ENCODE data around the gene CCL11. TPM values are rescaled to one million over a fixed set of nuclear protein-coding genes. Genes with fewer than 3 reads are reported as not detected.

Gene CCL11
- total and polyA plus RNA-seq, 4 donors: not detected

- TF ChIP-seq SP1 (IDR thresholded peaks at IDR 0.05) (no peak), GABPA (IDR thresholded peaks at IDR 0.05 in 1 of 2, conservative IDR thresholded peaks at IDR 0.05 in 1 of 2) (no peak), HNF4G (IDR thresholded peaks at IDR 0.05) (no peak), NR2F2 (IDR thresholded peaks at IDR 0.05) (no peak), RXRA (IDR thresholded peaks at IDR 0.05) (no peak), RAD21 (IDR thresholded peaks at IDR 0.05) (no peak), FOXA1 (IDR thresholded peaks at IDR 0.05) (no peak), FOXA2 (IDR thresholded peaks at IDR 0.05) (no peak), TAF1 (conservative IDR thresholded peaks at IDR 0.05) (no peak), JUND (IDR thresholded peaks at IDR 0.05) (no peak), YY1 (IDR thresholded peaks at IDR 0.05) (no peak), HNF4A (conservative IDR thresholded peaks at IDR 0.05) (no peak), EGR1 (IDR thresholded peaks at IDR 0.05; ENCODE audit: low read depth in 2 of 2) (no peak)
- TF ChIP-seq, protein P1, sequence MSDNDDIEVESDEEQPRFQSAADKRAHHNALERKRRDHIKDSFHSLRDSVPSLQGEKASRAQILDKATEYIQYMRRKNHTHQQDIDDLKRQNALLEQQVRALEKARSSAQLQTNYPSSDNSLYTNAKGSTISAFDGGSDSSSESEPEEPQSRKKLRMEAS (IDR thresholded peaks at IDR 0.05): no peak
- TF ChIP-seq, protein P2, sequence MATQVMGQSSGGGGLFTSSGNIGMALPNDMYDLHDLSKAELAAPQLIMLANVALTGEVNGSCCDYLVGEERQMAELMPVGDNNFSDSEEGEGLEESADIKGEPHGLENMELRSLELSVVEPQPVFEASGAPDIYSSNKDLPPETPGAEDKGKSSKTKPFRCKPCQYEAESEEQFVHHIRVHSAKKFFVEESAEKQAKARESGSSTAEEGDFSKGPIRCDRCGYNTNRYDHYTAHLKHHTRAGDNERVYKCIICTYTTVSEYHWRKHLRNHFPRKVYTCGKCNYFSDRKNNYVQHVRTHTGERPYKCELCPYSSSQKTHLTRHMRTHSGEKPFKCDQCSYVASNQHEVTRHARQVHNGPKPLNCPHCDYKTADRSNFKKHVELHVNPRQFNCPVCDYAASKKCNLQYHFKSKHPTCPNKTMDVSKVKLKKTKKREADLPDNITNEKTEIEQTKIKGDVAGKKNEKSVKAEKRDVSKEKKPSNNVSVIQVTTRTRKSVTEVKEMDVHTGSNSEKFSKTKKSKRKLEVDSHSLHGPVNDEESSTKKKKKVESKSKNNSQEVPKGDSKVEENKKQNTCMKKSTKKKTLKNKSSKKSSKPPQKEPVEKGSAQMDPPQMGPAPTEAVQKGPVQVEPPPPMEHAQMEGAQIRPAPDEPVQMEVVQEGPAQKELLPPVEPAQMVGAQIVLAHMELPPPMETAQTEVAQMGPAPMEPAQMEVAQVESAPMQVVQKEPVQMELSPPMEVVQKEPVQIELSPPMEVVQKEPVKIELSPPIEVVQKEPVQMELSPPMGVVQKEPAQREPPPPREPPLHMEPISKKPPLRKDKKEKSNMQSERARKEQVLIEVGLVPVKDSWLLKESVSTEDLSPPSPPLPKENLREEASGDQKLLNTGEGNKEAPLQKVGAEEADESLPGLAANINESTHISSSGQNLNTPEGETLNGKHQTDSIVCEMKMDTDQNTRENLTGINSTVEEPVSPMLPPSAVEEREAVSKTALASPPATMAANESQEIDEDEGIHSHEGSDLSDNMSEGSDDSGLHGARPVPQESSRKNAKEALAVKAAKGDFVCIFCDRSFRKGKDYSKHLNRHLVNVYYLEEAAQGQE (IDR thresholded peaks at IDR 0.05): no peak
- TF ChIP-seq, protein P3, sequence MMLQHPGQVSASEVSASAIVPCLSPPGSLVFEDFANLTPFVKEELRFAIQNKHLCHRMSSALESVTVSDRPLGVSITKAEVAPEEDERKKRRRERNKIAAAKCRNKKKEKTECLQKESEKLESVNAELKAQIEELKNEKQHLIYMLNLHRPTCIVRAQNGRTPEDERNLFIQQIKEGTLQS (IDR thresholded peaks at IDR 0.05): no peak
- TF ChIP-seq, protein P4, sequence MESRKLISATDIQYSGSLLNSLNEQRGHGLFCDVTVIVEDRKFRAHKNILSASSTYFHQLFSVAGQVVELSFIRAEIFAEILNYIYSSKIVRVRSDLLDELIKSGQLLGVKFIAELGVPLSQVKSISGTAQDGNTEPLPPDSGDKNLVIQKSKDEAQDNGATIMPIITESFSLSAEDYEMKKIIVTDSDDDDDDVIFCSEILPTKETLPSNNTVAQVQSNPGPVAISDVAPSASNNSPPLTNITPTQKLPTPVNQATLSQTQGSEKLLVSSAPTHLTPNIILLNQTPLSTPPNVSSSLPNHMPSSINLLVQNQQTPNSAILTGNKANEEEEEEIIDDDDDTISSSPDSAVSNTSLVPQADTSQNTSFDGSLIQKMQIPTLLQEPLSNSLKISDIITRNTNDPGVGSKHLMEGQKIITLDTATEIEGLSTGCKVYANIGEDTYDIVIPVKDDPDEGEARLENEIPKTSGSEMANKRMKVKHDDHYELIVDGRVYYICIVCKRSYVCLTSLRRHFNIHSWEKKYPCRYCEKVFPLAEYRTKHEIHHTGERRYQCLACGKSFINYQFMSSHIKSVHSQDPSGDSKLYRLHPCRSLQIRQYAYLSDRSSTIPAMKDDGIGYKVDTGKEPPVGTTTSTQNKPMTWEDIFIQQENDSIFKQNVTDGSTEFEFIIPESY (IDR thresholded peaks at IDR 0.05): no peak
- TF ChIP-seq, protein P5, sequence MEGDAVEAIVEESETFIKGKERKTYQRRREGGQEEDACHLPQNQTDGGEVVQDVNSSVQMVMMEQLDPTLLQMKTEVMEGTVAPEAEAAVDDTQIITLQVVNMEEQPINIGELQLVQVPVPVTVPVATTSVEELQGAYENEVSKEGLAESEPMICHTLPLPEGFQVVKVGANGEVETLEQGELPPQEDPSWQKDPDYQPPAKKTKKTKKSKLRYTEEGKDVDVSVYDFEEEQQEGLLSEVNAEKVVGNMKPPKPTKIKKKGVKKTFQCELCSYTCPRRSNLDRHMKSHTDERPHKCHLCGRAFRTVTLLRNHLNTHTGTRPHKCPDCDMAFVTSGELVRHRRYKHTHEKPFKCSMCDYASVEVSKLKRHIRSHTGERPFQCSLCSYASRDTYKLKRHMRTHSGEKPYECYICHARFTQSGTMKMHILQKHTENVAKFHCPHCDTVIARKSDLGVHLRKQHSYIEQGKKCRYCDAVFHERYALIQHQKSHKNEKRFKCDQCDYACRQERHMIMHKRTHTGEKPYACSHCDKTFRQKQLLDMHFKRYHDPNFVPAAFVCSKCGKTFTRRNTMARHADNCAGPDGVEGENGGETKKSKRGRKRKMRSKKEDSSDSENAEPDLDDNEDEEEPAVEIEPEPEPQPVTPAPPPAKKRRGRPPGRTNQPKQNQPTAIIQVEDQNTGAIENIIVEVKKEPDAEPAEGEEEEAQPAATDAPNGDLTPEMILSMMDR (IDR thresholded peaks at IDR 0.05; ENCODE audit: low read depth, low read length, missing input control): no peak
- Histone ChIP-seq H3K36me3 (ENCODE audit: control insufficient read depth in 4 of 4, insufficient read depth in 3 of 4, low read depth in 1 of 4, low read length in 3 of 4) (no peaks in the 10 kb centered on the region), H3K9me3 (ENCODE audit: control insufficient read depth in 4 of 4, low read length in 3 of 4) (no peaks in the 10 kb centered on the region), H3K4me1 (ENCODE audit: control insufficient read depth in 4 of 4, insufficient read depth in 4 of 4, low read length in 3 of 4) (peaks cover 0 to 9% (median 6%) of the 10 kb centered on the region in 4 donors), H3K27ac (ENCODE audit: low read depth in 1 of 2, low read length in 2 of 2) (no peak overlapping the region), H3K27me3 (ENCODE audit: control insufficient read depth in 4 of 4, insufficient read depth in 4 of 4, low read length in 3 of 4) (no peaks in the 10 kb centered on the region), H3K4me3 (ENCODE audit: low read depth in 1 of 3, low read length in 3 of 3) (no peak overlapping the region), H3K9ac (ENCODE audit: low read depth in 1 of 2, low read length in 2 of 2) (no peak overlapping the region)
- DNase-seq (ENCODE audit: low spot score): no peak
- WGBS: 69% methylated on average over 6 of the region's 6 CpGs
Measured at GRCh38 chr17:34245351-34245905, 40.1 kb upstream of the CCL11 start.

Measured in liver (tissue), 9 donors.